T-cell (primary cell): ENCODE data around the gene SDK2. TPM values are rescaled to one million over a fixed set of nuclear protein-coding genes. Genes with fewer than 3 reads are reported as not detected.

Experiments used
- ATAC-seq, 4 experiments: fragments of 200-7000 bp in 3 of 4; fragments of 150-1000 bp in 1 of 4; cut with Tn5 transposase; replicated peaks in 1 of 4; 1 replicate in 3 of 4; 2 replicates in 1 of 4; pipeline ENCODE4 v1.10.0; 2021; ENCODE audit warnings: moderate library complexity in 3 of 4, mild to moderate bottlenecking in 2 of 4, moderate number of reproducible peaks in 1 of 4
- CTCF ChIA-PET, 2 donors: fragments of 300-600 bp; sonication (Branson Sonifier 250); formaldehyde crosslinking; loops; one replicate each; lab custom pipeline; 2022; ENCODE audit warnings: antibody characterized with exemption in 2 of 2; lab: Charles Lee
- POLR2A ChIA-PET, 2 donors: fragments of 300-600 bp; sonication (Branson Sonifier 250); formaldehyde crosslinking; loops; one replicate each; lab custom pipeline; 2022; ENCODE audit warnings: antibody characterized with exemption in 2 of 2; lab: Charles Lee
- DNase-seq, 35 experiments: peaks; one replicate each; pipeline versions ENCODE4 v3.0.0 to v3.0.0-alpha.2; 2013 to 2023
- H3K27ac ChIP-seq: one replicate; pipeline ENCODE4 v1.5.1; 2013; ENCODE audit warnings: low read length
- H3K27me3 ChIP-seq, 2 experiments: replicated peaks in 1 of 2; 1 replicate in 1 of 2; 2 replicates in 1 of 2; pipeline versions ENCODE4 v1.6.1 to v1.7.0; 2013; ENCODE audit warnings: low read length in 1 of 2, mixed read lengths in 1 of 2; ENCODE audit not compliant: control insufficient read depth in 2 of 2, insufficient read depth in 2 of 2; ENCODE audit errors: extremely low read depth in 1 of 2
- H3K36me3 ChIP-seq, 2 donors: 1 replicate in 1 of 2; 2 replicates in 1 of 2; pipeline versions ENCODE4 v1.6.1 to v1.7.0; 2013; ENCODE audit warnings: low read length in 1 of 2; ENCODE audit not compliant: control insufficient read depth in 2 of 2, insufficient read depth in 1 of 2; ENCODE audit errors: extremely low read depth in 1 of 2
- H3K4me1 ChIP-seq, 2 experiments: 1 replicate in 1 of 2; 2 replicates in 1 of 2; pipeline versions ENCODE4 v1.6.1 to v1.7.0; 2013; ENCODE audit warnings: low read length in 2 of 2, mixed read lengths in 1 of 2; ENCODE audit not compliant: insufficient read depth in 2 of 2, control insufficient read depth in 1 of 2; ENCODE audit errors: extremely low read depth in 1 of 2
- H3K4me3 ChIP-seq, 2 donors: 1 replicate in 1 of 2; 2 replicates in 1 of 2; pipeline versions ENCODE4 v1.5.1 to v1.7.0; 2013; ENCODE audit warnings: mild to moderate bottlenecking in 2 of 2, low read length in 1 of 2, moderate library complexity in 1 of 2; ENCODE audit not compliant: control insufficient read depth in 1 of 2; ENCODE audit errors: extremely low read depth in 1 of 2
- H3K9me3 ChIP-seq: 2 replicates; pipeline ENCODE4 v1.7.0; 2013
- H3K27ac Mint-ChIP-seq, 2 donors: one replicate each; pipeline ENCODE4 v1.8.0; 2020 to 2021; ENCODE audit warnings: mild to moderate bottlenecking in 2 of 2, mixed read lengths in 2 of 2
- H3K27me3 Mint-ChIP-seq, 2 donors: one replicate each; pipeline ENCODE4 v1.8.0; 2021 to 2022; ENCODE audit warnings: mixed read lengths in 2 of 2
- H3K36me3 Mint-ChIP-seq: one replicate; pipeline ENCODE4 v1.8.0; 2021; ENCODE audit warnings: mixed read lengths
- H3K4me1 Mint-ChIP-seq, 3 donors: one replicate each; pipeline ENCODE4 v1.8.0; 2020 to 2022; ENCODE audit warnings: mixed read lengths in 3 of 3, mild to moderate bottlenecking in 1 of 3
- H3K4me3 Mint-ChIP-seq, 3 donors: one replicate each; pipeline ENCODE4 v1.8.0; 2020 to 2022; ENCODE audit warnings: mild to moderate bottlenecking in 3 of 3, mixed read lengths in 3 of 3, moderate library complexity in 3 of 3
- H3K9me3 Mint-ChIP-seq, 3 donors: one replicate each; pipeline ENCODE4 v1.8.0; 2020 to 2022; ENCODE audit warnings: mixed read lengths in 3 of 3
- WGBS: methylation state at CpG from one replicate; pipeline ENCODE4 v1.1.5; 2013; ENCODE audit warnings: missing lambda C conversion rate; ENCODE audit not compliant: insufficient coverage; 5-methylcytosine and 5-hydroxymethylcytosine counted together
- total RNA-seq, 35 experiments: library from RNA in 6 of 35; stranded (reverse) in 6 of 35; fragments of 120-200 nt in 1 of 35; gene quantifications; one replicate each; pipeline versions ENCODE4 v1.2.1 to v1.2.4 and lab custom pipeline; 2013 to 2026

The SDK2 gene
- total RNA-seq, 5 donors from 2014 or later (not counting 1 experiment from before 2014, with no cell fraction given): 2.9 to 8.3 (median 4.8) TPM

- peaks cover 11 to 19% (median 17%) of the 10 kb centered on the region in 3 donors for H3K4me1 Mint-ChIP-seq
- peaks cover 9% of the 10 kb centered on the region for H3K36me3 Mint-ChIP-seq
- Histone ChIP-seq H3K27me3 (peaks cover 0 to 13% of the 10 kb centered on the region in 2 experiments), H3K9me3 (no peaks in the 10 kb centered on the region), H3K4me1 (peaks cover 0 to 20% of the 10 kb centered on the region in 2 experiments), H3K27ac (no peak overlapping the region), H3K36me3 (no peaks in the 10 kb centered on the region), H3K4me3 (no peak overlapping the region)
- WGBS: 90% methylated on average over 12 of the region's 16 CpGs
- no peak overlapping the region for H3K27ac Mint-ChIP-seq
- ChIA-PET POLR2A (no interaction called here), CTCF (no interaction called here)
- H3K9me3 Mint-ChIP-seq: no peaks in the 10 kb centered on the region
- ATAC-seq: no peak
- DNase-seq: no peak
- no peak overlapping the region for H3K4me3 Mint-ChIP-seq
- H3K27me3 Mint-ChIP-seq: no peaks in the 10 kb centered on the region
Measured at GRCh38 chr17:73600103-73600871, 44.0 kb downstream of the SDK2 start.

- Histone ChIP-seq H3K27ac (no peak overlapping the region), H3K27me3 (peaks cover 0 to 15% of the 10 kb centered on the region in 2 experiments), H3K36me3 (no peaks in the 10 kb centered on the region), H3K9me3 (no peaks in the 10 kb centered on the region), H3K4me3 (no peak overlapping the region), H3K4me1 (peaks cover 6 to 26% of the 10 kb centered on the region in 2 experiments)
- ATAC-seq: no peak
- CTCF ChIA-PET: interaction anchor here in 1 of 2 donors (0.5 kb wide), 1 partner anchor 58 kb away, joined by 7 read pairs; no protein-coding TSS in a partner anchor
- H3K4me3 Mint-ChIP-seq: no peak overlapping the region
- WGBS: no CpG with 5 or more reads among the region's 3 CpGs
- peaks cover 3% of the 10 kb centered on the region for H3K36me3 Mint-ChIP-seq
- H3K4me1 Mint-ChIP-seq: peaks cover 16 to 26% (median 20%) of the 10 kb centered on the region in 3 donors
- no peak overlapping the region for H3K27ac Mint-ChIP-seq
- H3K9me3 Mint-ChIP-seq: no peaks in the 10 kb centered on the region
- POLR2A ChIA-PET: no interaction called here
- H3K27me3 Mint-ChIP-seq: no peaks in the 10 kb centered on the region
- DNase-seq: no peak
Measured at GRCh38 chr17:73599599-73599998, 44.6 kb downstream of the SDK2 start.

GRCh38 chr17:73598212-73598611 lies 46.0 kb downstream of the SDK2 start:
- Histone ChIP-seq H3K27me3 (peaks cover 0 to 13% of the 10 kb centered on the region in 2 experiments), H3K27ac (no peak overlapping the region), H3K4me3 (no peak overlapping the region), H3K36me3 (no peaks in the 10 kb centered on the region), H3K9me3 (no peaks in the 10 kb centered on the region), H3K4me1 (peaks cover 12 to 40% of the 10 kb centered on the region in 2 experiments)
- ATAC-seq: no peak
- Mint-ChIP-seq H3K4me3 (no peak overlapping the region), H3K27ac (no peak overlapping the region), H3K9me3 (no peaks in the 10 kb centered on the region), H3K4me1 (peaks cover 29 to 40% (median 29%) of the 10 kb centered on the region in 3 donors), H3K36me3 (no peaks in the 10 kb centered on the region), H3K27me3 (no peaks in the 10 kb centered on the region)
- POLR2A ChIA-PET: no interaction called here
- CTCF ChIA-PET: no interaction called here
- WGBS: 88% methylated on average over 13 of the region's 13 CpGs
- DNase-seq: no peak

GRCh38 chr17:73595931-73596330 lies 48.3 kb downstream of the SDK2 start:
- Mint-ChIP-seq H3K9me3 (no peaks in the 10 kb centered on the region), H3K27ac (peak overlapping the region in 1 of 2 donors; percentile 95), H3K36me3 (no peaks in the 10 kb centered on the region), H3K27me3 (no peaks in the 10 kb centered on the region), H3K4me1 (peaks cover 50 to 63% (median 52%) of the 10 kb centered on the region in 3 donors), H3K4me3 (no peak overlapping the region)
- Histone ChIP-seq H3K27me3 (peaks cover 0 to 14% of the 10 kb centered on the region in 2 experiments), H3K27ac (no peak overlapping the region), H3K4me3 (no peak overlapping the region), H3K9me3 (no peaks in the 10 kb centered on the region), H3K4me1 (peaks cover 31 to 63% of the 10 kb centered on the region in 2 experiments), H3K36me3 (no peaks in the 10 kb centered on the region)
- WGBS: 83% methylated on average over 6 of the region's 7 CpGs
- ATAC-seq: no peak
- ChIA-PET POLR2A (no interaction called here), CTCF (no interaction called here)
- no peak for DNase-seq

- Mint-ChIP-seq H3K27ac (peak overlapping the region in 1 of 2 donors; percentile 95), H3K4me1 (peaks cover 53 to 65% (median 56%) of the 10 kb centered on the region in 3 donors), H3K4me3 (peak overlapping the region in 1 of 3 donors; percentile 39), H3K27me3 (no peaks in the 10 kb centered on the region), H3K9me3 (no peaks in the 10 kb centered on the region), H3K36me3 (no peaks in the 10 kb centered on the region)
- Histone ChIP-seq H3K4me1 (peaks cover 32 to 68% of the 10 kb centered on the region in 2 experiments), H3K9me3 (no peaks in the 10 kb centered on the region), H3K27me3 (peaks cover 0 to 14% of the 10 kb centered on the region in 2 experiments), H3K4me3 (no peak overlapping the region), H3K27ac (peak overlapping the region; percentile 9), H3K36me3 (no peaks in the 10 kb centered on the region)
- POLR2A ChIA-PET: no interaction called here
- no peak for ATAC-seq
- peak in 15 of 35 experiments; percentile 6 to 47 (median 22) for DNase-seq
- 88% methylated on average over 4 of the region's 6 CpGs for WGBS
- CTCF ChIA-PET: no interaction called here
Measured at GRCh38 chr17:73595479-73595878, 48.8 kb downstream of the SDK2 start.

- peak overlapping the region in 1 of 3 donors; percentile 39 for H3K4me3 Mint-ChIP-seq
- peaks cover 57 to 70% (median 60%) of the 10 kb centered on the region in 3 donors for H3K4me1 Mint-ChIP-seq
Measured at GRCh38 chr17:73595068-73595467, 49.2 kb downstream of the SDK2 start.

More at GRCh38 chr17:73595068-73595467, 49.2 kb downstream of the SDK2 start:
- peaks cover 0 to 11% of the 10 kb centered on the region in 2 experiments for H3K27me3 ChIP-seq
- no peak overlapping the region for H3K4me3 ChIP-seq
- no peak for ATAC-seq
- H3K27ac ChIP-seq: peak overlapping the region; percentile 9
- no peak for DNase-seq
- no peaks in the 10 kb centered on the region for H3K36me3 ChIP-seq
- no peaks in the 10 kb centered on the region for H3K9me3 Mint-ChIP-seq
- no peaks in the 10 kb centered on the region for H3K27me3 Mint-ChIP-seq
- POLR2A ChIA-PET: no interaction called here
- H3K9me3 ChIP-seq: no peaks in the 10 kb centered on the region
- 82% methylated on average over 4 of the region's 6 CpGs for WGBS
- no peaks in the 10 kb centered on the region for H3K36me3 Mint-ChIP-seq
- CTCF ChIA-PET: no interaction called here
- peaks cover 32 to 72% of the 10 kb centered on the region in 2 experiments for H3K4me1 ChIP-seq
- peak overlapping the region; percentile 95 to 99 for H3K27ac Mint-ChIP-seq
